CD14-positive monocyte (primary cell): Measurements from ENCODE around the gene CD79B. TPM values are rescaled to one million over a fixed set of nuclear protein-coding genes. Genes with fewer than 3 reads are reported as not detected.
"Not testable (repeated sequence)": the region's sequence is repeated elsewhere in the genome, so short reads cannot be mapped to it uniquely, and the experiment has no call there.

Source experiments
- DNase-seq, 3 donors: peaks; one replicate each; pipeline ENCODE4 v3.0.0-alpha.2; 2011 to 2022
- H2AFZ ChIP-seq: 2 replicates; pipeline ENCODE4 v1.6.0; 2012; ENCODE audit warnings: mild to moderate bottlenecking, low read depth, low read length, inconsistent platforms; ENCODE audit not compliant: insufficient read depth, poor library complexity, severe bottlenecking
- H3K27ac ChIP-seq, 2 donors: 1 replicate in 1 of 2; 2 replicates in 1 of 2; pipeline ENCODE4 v1.5.1; 2012 to 2013; ENCODE audit warnings: low read length in 2 of 2, control low read depth in 1 of 2, inconsistent platforms in 1 of 2, low read depth in 1 of 2, mild to moderate bottlenecking in 1 of 2
- H3K27me3 ChIP-seq, 2 donors: one replicate each; pipeline versions ENCODE4 v1.6.0 to v1.6.1; 2011 to 2013; ENCODE audit warnings: low read length in 2 of 2; ENCODE audit not compliant: control insufficient read depth in 2 of 2, insufficient read depth in 2 of 2
- H3K36me3 ChIP-seq, 2 donors: replicated peaks in 1 of 2; 1 replicate in 1 of 2; 2 replicates in 1 of 2; pipeline versions ENCODE4 v1.5.1 to v1.6.1; 2012 to 2013; ENCODE audit warnings: low read length in 2 of 2, control low read depth in 1 of 2, inconsistent platforms in 1 of 2, mild to moderate bottlenecking in 1 of 2; ENCODE audit not compliant: insufficient read depth in 2 of 2, control insufficient read depth in 1 of 2
- H3K4me1 ChIP-seq, 2 donors: 1 replicate in 1 of 2; 2 replicates in 1 of 2; pipeline versions ENCODE4 v1.5.1 to v1.6.1; 2012 to 2013; ENCODE audit warnings: low read length in 2 of 2, control low read depth in 1 of 2, inconsistent platforms in 1 of 2, mild to moderate bottlenecking in 1 of 2, moderate library complexity in 1 of 2; ENCODE audit not compliant: insufficient read depth in 2 of 2, control insufficient read depth in 1 of 2
- H3K4me2 ChIP-seq: replicated peaks from 2 replicates; pipeline ENCODE3; 2012; ENCODE audit warnings: low read length, moderate library complexity, mild to moderate bottlenecking; ENCODE audit not compliant: poor library complexity, severe bottlenecking; ENCODE audit errors: extremely low read depth
- H3K4me3 ChIP-seq, 3 experiments: fragments of 200-600 bp in 1 of 3; sonication (generic) in 1 of 3; replicated peaks in 1 of 3; 1 replicate in 2 of 3; 2 replicates in 1 of 3; pipeline ENCODE4 v1.5.1; 2011 to 2013; ENCODE audit warnings: low read length in 3 of 3, mild to moderate bottlenecking in 3 of 3, control low read depth in 2 of 3, low read depth in 2 of 3, inconsistent platforms in 1 of 3, moderate library complexity in 1 of 3
- H3K79me2 ChIP-seq: 2 replicates; pipeline ENCODE4 v1.6.0; 2012; ENCODE audit warnings: mild to moderate bottlenecking, control low read depth, inconsistent platforms, low read length, moderate library complexity; ENCODE audit not compliant: insufficient read depth
- H3K9ac ChIP-seq: 2 replicates; pipeline ENCODE4 v1.6.0; 2017; ENCODE audit warnings: low read length, mild to moderate bottlenecking; ENCODE audit not compliant: insufficient read depth, poor library complexity, severe bottlenecking
- H3K9me3 ChIP-seq, 2 donors: replicated peaks in 1 of 2; 1 replicate in 1 of 2; 2 replicates in 1 of 2; pipeline versions ENCODE4 v1.5.1 to v1.6.1; 2012 to 2013; ENCODE audit warnings: low read length in 2 of 2, control low read depth in 1 of 2; ENCODE audit not compliant: control insufficient read depth in 1 of 2, insufficient read depth in 1 of 2
- H4K20me1 ChIP-seq: 2 replicates; pipeline ENCODE4 v1.6.0; 2012; ENCODE audit warnings: mild to moderate bottlenecking, low read length, control low read depth, moderate library complexity; ENCODE audit not compliant: insufficient read depth
- H3K27ac Mint-ChIP-seq, 7 donors: one replicate each; pipeline ENCODE4 v1.8.0; 2020; ENCODE audit warnings: mild to moderate bottlenecking in 7 of 7, mixed read lengths in 7 of 7, moderate library complexity in 6 of 7, inconsistent platforms in 2 of 7
- H3K27me3 Mint-ChIP-seq, 3 donors: one replicate each; pipeline ENCODE4 v1.8.0; 2021 to 2022; ENCODE audit warnings: low read depth in 3 of 3, mild to moderate bottlenecking in 3 of 3, mixed read lengths in 3 of 3, moderate library complexity in 3 of 3, inconsistent platforms in 1 of 3
- H3K36me3 Mint-ChIP-seq, 2 donors: one replicate each; pipeline ENCODE4 v1.8.0; 2020; ENCODE audit warnings: mixed read lengths in 2 of 2, inconsistent platforms in 1 of 2, mild to moderate bottlenecking in 1 of 2
- H3K4me1 Mint-ChIP-seq: one replicate; pipeline ENCODE4 v1.8.0; 2020; ENCODE audit warnings: mild to moderate bottlenecking, mixed read lengths
- H3K4me3 Mint-ChIP-seq, 2 donors: one replicate each; pipeline ENCODE4 v1.8.0; 2020; ENCODE audit warnings: mild to moderate bottlenecking in 2 of 2, mixed read lengths in 2 of 2, moderate library complexity in 1 of 2
- H3K9me3 Mint-ChIP-seq, 7 donors: one replicate each; pipeline ENCODE4 v1.8.0; 2020 to 2022; ENCODE audit warnings: mixed read lengths in 7 of 7, mild to moderate bottlenecking in 6 of 7, moderate library complexity in 6 of 7, inconsistent platforms in 2 of 7
- WGBS: methylation state at CpG from one replicate; pipeline ENCODE4 v1.1.5; 2013; ENCODE audit warnings: missing lambda C conversion rate; ENCODE audit not compliant: insufficient coverage; 5-methylcytosine and 5-hydroxymethylcytosine counted together
- intact Hi-C, 2 donors: fragments of 100-400 bp; cut with micrococcal nuclease; formaldehyde crosslinking; loops; one replicate each; pipeline versions ENCODE4 v1.15.0 to v1.15.1; 2023
- polyA plus RNA-seq, 3 donors: library from polyadenylated mRNA; depleted of rRNA in 1 of 3; unstranded in 2 of 3; stranded (reverse) in 1 of 3; fragments of 300-500 nt in 2 of 3; fragments of >200 nt in 1 of 3; fragmentation: Illumina TruSeq in 2 of 3; gene quantifications; 1 replicate in 2 of 3; 2 replicates in 1 of 3; pipeline ENCODE4 v1.2.3, GENCODE V29; 2012 to 2021
- TF ChIP-seq, protein P1 (sequence below): fragments of 200-600 bp; IDR thresholded peaks from one replicate; pipeline ENCODE4 v1.8.0; 2022; ENCODE audit warnings: antibody characterized with exemption, mild to moderate bottlenecking

The CD79B gene
- polyA plus RNA-seq, 3 donors, result 19.6 to 21.8 (median 20.9) TPM

- H3K4me3 Mint-ChIP-seq, H3K9ac ChIP-seq, H3K27me3 Mint-ChIP-seq, H2AFZ ChIP-seq, H3K4me1 ChIP-seq, intact Hi-C loops, H3K27ac ChIP-seq, H3K4me3 ChIP-seq, H4K20me1 ChIP-seq, H3K79me2 ChIP-seq, H3K9me3 Mint-ChIP-seq, H3K4me2 ChIP-seq, H3K27me3 ChIP-seq, H3K36me3 ChIP-seq, H3K4me1 Mint-ChIP-seq, H3K9me3 ChIP-seq, H3K27ac Mint-ChIP-seq, DNase-seq, H3K36me3 Mint-ChIP-seq: not testable (repeated sequence)
- TF ChIP-seq, protein P1, sequence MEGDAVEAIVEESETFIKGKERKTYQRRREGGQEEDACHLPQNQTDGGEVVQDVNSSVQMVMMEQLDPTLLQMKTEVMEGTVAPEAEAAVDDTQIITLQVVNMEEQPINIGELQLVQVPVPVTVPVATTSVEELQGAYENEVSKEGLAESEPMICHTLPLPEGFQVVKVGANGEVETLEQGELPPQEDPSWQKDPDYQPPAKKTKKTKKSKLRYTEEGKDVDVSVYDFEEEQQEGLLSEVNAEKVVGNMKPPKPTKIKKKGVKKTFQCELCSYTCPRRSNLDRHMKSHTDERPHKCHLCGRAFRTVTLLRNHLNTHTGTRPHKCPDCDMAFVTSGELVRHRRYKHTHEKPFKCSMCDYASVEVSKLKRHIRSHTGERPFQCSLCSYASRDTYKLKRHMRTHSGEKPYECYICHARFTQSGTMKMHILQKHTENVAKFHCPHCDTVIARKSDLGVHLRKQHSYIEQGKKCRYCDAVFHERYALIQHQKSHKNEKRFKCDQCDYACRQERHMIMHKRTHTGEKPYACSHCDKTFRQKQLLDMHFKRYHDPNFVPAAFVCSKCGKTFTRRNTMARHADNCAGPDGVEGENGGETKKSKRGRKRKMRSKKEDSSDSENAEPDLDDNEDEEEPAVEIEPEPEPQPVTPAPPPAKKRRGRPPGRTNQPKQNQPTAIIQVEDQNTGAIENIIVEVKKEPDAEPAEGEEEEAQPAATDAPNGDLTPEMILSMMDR, result peak; percentile 41
- 97% methylated on average over 5 of the region's 12 CpGs for WGBS
These were observed 24.9 kb downstream of the CD79B start for GRCh38 chr17:63907161-63907778.

- H3K79me2 ChIP-seq, H3K4me1 ChIP-seq, H2AFZ ChIP-seq, H3K36me3 ChIP-seq, H3K9me3 Mint-ChIP-seq, H3K9me3 ChIP-seq, H3K27ac ChIP-seq, DNase-seq, H3K4me1 Mint-ChIP-seq, H3K36me3 Mint-ChIP-seq, H3K27me3 ChIP-seq, H3K27me3 Mint-ChIP-seq, H3K4me2 ChIP-seq, H3K4me3 ChIP-seq, H3K4me3 Mint-ChIP-seq, H4K20me1 ChIP-seq, H3K9ac ChIP-seq, H3K27ac Mint-ChIP-seq: not testable (repeated sequence)
- intact Hi-C loops, result loop anchor here in 1 of 2 donors (5.0 kb wide), 1 partner anchor 43 kb away; no protein-coding TSS in a partner anchor
- no CpG with 5 or more reads among the region's 8 CpGs for WGBS
These were observed 27.3 kb downstream of the CD79B start for GRCh38 chr17:63904796-63905195.
